Natural killer cell (primary cell): ENCODE measurements around the gene AGRP. TPM values are rescaled to one million over a fixed set of nuclear protein-coding genes. Genes with fewer than 3 reads are reported as not detected.
A peak's percentile ranks its signal among the peaks of the same experiment; 100 is the strongest.

Experiments
- ATAC-seq, 3 donors: fragments of 150-1000 bp in 2 of 3; fragments of 200-7000 bp in 1 of 3; cut with Tn5 transposase; 1 replicate in 1 of 3; 2 replicates in 2 of 3; pipeline ENCODE4 v1.10.0; 2021; ENCODE audit warnings: mild to moderate bottlenecking in 2 of 3, moderate library complexity in 2 of 3
- DNase-seq, 2 donors: peaks; one replicate each; pipeline versions ENCODE4 v3.0.0 to v3.0.0-alpha.2; 2013 to 2021; ENCODE audit warnings: mixed read lengths in 1 of 2
- H3K27ac ChIP-seq: one replicate; pipeline ENCODE4 v1.5.1; 2013; ENCODE audit warnings: mild to moderate bottlenecking, low read length
- H3K27me3 ChIP-seq: one replicate; pipeline ENCODE4 v1.6.1; 2013; ENCODE audit warnings: low read length; ENCODE audit not compliant: control insufficient read depth, insufficient read depth
- H3K36me3 ChIP-seq: one replicate; pipeline ENCODE4 v1.6.1; 2013; ENCODE audit warnings: low read length; ENCODE audit not compliant: control insufficient read depth, insufficient read depth
- H3K4me1 ChIP-seq: one replicate; pipeline ENCODE4 v1.6.1; 2013; ENCODE audit warnings: low read length; ENCODE audit not compliant: control insufficient read depth, insufficient read depth
- H3K4me3 ChIP-seq: one replicate; pipeline ENCODE4 v1.5.1; 2013; ENCODE audit warnings: low read length
- H3K9me3 ChIP-seq: one replicate; pipeline ENCODE4 v1.6.1; 2013; ENCODE audit warnings: low read length; ENCODE audit not compliant: control insufficient read depth, insufficient read depth
- H3K27ac Mint-ChIP-seq, 2 donors: one replicate each; pipeline ENCODE4 v1.8.0; 2022; ENCODE audit warnings: mild to moderate bottlenecking in 2 of 2, mixed read lengths in 2 of 2, moderate library complexity in 1 of 2
- H3K27me3 Mint-ChIP-seq, 2 donors: one replicate each; pipeline ENCODE4 v1.8.0; 2022; ENCODE audit warnings: low read depth in 2 of 2, mixed read lengths in 2 of 2
- H3K36me3 Mint-ChIP-seq: one replicate; pipeline ENCODE4 v1.8.0; 2022; ENCODE audit warnings: mixed read lengths
- H3K4me1 Mint-ChIP-seq, 2 donors: one replicate each; pipeline ENCODE4 v1.8.0; 2022; ENCODE audit warnings: mixed read lengths in 2 of 2
- H3K4me3 Mint-ChIP-seq: one replicate; pipeline ENCODE4 v1.8.0; 2022; ENCODE audit warnings: mild to moderate bottlenecking, moderate library complexity, mixed read lengths
- H3K9me3 Mint-ChIP-seq, 2 donors: one replicate each; pipeline ENCODE4 v1.8.0; 2022; ENCODE audit warnings: mixed read lengths in 2 of 2
- WGBS: methylation state at CpG from one replicate; pipeline ENCODE4 v1.1.7; 2013; ENCODE audit warnings: missing lambda C conversion rate; ENCODE audit not compliant: insufficient coverage; 5-methylcytosine and 5-hydroxymethylcytosine counted together
- intact Hi-C: fragments of 100-400 bp; cut with micrococcal nuclease; formaldehyde crosslinking; loops from one replicate; pipeline ENCODE4 v1.14.2; 2022
- total RNA-seq, 4 donors: library from RNA; stranded (reverse); fragments of 120-200 nt in 1 of 4; gene quantifications; one replicate each; pipeline versions ENCODE4 v1.2.3 to v1.2.4, GENCODE V29; 2013 to 2022
- TF ChIP-seq, protein P1 (sequence below): fragments of 200-600 bp; IDR thresholded peaks from one replicate; pipeline ENCODE4 v1.8.0; 2022; ENCODE audit warnings: antibody characterized with exemption

The AGRP gene
- total RNA-seq, 3 donors from 2014 or later (not counting 1 experiment from before 2014, with no cell fraction given): 0.50 TPM; not detected in 2

- DNase-seq: no peak
- Histone ChIP-seq H3K4me1 (no peaks in the 10 kb centered on the region), H3K27ac (no peak overlapping the region), H3K27me3 (no peaks in the 10 kb centered on the region), H3K9me3 (no peaks in the 10 kb centered on the region), H3K4me3 (no peak overlapping the region), H3K36me3 (peaks cover 53% of the 10 kb centered on the region)
- intact Hi-C loops: no loop called here
- Mint-ChIP-seq H3K27ac (peak overlapping the region in 1 of 2 donors; percentile 40), H3K4me3 (no peak overlapping the region), H3K36me3 (no peaks in the 10 kb centered on the region), H3K9me3 (no peaks in the 10 kb centered on the region), H3K4me1 (peaks cover 29 to 52% of the 10 kb centered on the region in 2 donors), H3K27me3 (no peaks in the 10 kb centered on the region)
- no peak for ATAC-seq
- TF ChIP-seq, protein P1, sequence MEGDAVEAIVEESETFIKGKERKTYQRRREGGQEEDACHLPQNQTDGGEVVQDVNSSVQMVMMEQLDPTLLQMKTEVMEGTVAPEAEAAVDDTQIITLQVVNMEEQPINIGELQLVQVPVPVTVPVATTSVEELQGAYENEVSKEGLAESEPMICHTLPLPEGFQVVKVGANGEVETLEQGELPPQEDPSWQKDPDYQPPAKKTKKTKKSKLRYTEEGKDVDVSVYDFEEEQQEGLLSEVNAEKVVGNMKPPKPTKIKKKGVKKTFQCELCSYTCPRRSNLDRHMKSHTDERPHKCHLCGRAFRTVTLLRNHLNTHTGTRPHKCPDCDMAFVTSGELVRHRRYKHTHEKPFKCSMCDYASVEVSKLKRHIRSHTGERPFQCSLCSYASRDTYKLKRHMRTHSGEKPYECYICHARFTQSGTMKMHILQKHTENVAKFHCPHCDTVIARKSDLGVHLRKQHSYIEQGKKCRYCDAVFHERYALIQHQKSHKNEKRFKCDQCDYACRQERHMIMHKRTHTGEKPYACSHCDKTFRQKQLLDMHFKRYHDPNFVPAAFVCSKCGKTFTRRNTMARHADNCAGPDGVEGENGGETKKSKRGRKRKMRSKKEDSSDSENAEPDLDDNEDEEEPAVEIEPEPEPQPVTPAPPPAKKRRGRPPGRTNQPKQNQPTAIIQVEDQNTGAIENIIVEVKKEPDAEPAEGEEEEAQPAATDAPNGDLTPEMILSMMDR: no peak
- 95% methylated on average over 12 of the region's 12 CpGs for whole genome bisulfite sequencing
Observed at GRCh38 chr16:67445913-67446907, 37.1 kb downstream of the AGRP start.

GRCh38 chr16:67445441-67445912 lies 37.9 kb downstream of the AGRP start:
- no peaks in the 10 kb centered on the region for H3K27me3 Mint-ChIP-seq
- Histone ChIP-seq H3K36me3 (peaks cover 53% of the 10 kb centered on the region), H3K4me1 (no peaks in the 10 kb centered on the region), H3K4me3 (no peak overlapping the region), H3K9me3 (no peaks in the 10 kb centered on the region), H3K27ac (no peak overlapping the region), H3K27me3 (no peaks in the 10 kb centered on the region)
- intact Hi-C loops: no loop called here
- H3K36me3 Mint-ChIP-seq: no peaks in the 10 kb centered on the region
- DNase-seq: no peak
- H3K4me3 Mint-ChIP-seq: no peak overlapping the region
- no peak for ATAC-seq
- H3K27ac Mint-ChIP-seq: peak overlapping the region in 1 of 2 donors; percentile 68
- no peaks in the 10 kb centered on the region for H3K9me3 Mint-ChIP-seq
- TF ChIP-seq, protein P1: no peak
- 97% methylated on average over 3 of the region's 3 CpGs for WGBS
- H3K4me1 Mint-ChIP-seq: peaks cover 25 to 44% of the 10 kb centered on the region in 2 donors

DNA sequence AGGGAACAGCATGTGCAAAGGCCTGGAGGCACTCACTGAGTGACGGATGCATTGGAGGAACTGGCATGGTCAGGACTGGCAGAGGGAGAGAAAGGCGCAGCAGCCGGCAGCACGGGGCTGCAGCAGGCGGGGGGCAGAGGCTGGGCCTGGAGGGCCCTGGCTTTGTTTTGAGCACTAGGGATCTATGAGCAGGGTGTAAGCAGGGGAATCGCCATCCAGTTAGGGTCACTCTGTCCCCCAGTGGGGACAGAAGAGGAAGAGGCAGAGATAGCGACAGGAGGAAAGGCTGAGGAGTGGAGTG lies 38.3 kb downstream of the AGRP start:
- intact Hi-C loops: no loop called here
- ATAC-seq: no peak
- DNase-seq: no peak
- H3K4me1 ChIP-seq: no peaks in the 10 kb centered on the region
- H3K4me1 Mint-ChIP-seq: peaks cover 22 to 40% of the 10 kb centered on the region in 2 donors
- H3K27ac Mint-ChIP-seq: peak overlapping the region in 1 of 2 donors; percentile 68
- peaks cover 52% of the 10 kb centered on the region for H3K36me3 ChIP-seq
- no peaks in the 10 kb centered on the region for H3K9me3 Mint-ChIP-seq
- H3K27me3 Mint-ChIP-seq: no peaks in the 10 kb centered on the region
- no peaks in the 10 kb centered on the region for H3K27me3 ChIP-seq
- no peaks in the 10 kb centered on the region for H3K9me3 ChIP-seq
- H3K4me3 ChIP-seq: no peak overlapping the region
- TF ChIP-seq, protein P1: no peak
- no peak overlapping the region for H3K27ac ChIP-seq
- H3K36me3 Mint-ChIP-seq: no peaks in the 10 kb centered on the region
- no peak overlapping the region for H3K4me3 Mint-ChIP-seq
- 98% methylated on average over 7 of the region's 7 CpGs for WGBS
